ENCODE data around the gene TXLNA. TPM values are rescaled to one million over a fixed set of nuclear protein-coding genes. Genes with fewer than 3 reads are reported as not detected.
"Not testable (repeated sequence)": the region's sequence is repeated elsewhere in the genome, so short reads cannot be mapped to it uniquely, and the experiment has no call there.

The TXLNA gene
- total RNA-seq, 4 donors from 2014 or later = 50.0 to 72.0 (median 56.3) TPM

DNA sequence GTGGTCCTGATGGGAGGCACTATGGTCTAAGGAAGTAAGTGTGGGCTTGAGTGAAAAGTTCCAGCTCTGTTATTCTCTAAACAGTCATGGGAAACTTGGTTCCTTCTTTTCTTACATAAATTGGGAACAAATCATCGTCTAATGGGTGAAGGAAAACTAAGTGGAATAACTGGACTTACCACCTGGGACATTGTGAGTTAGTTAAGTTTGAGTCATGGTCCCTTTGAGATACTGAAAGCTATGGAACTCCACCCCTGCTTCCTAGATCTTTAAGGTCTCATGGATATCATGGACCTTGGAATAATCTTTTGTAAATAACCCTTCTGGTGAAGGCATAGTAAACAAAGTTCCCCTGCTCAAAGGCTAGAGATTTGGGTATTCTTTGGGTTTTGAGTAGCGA, 16.1 kb upstream of the TXLNA start:
- Histone ChIP-seq H3K36me3 (peaks cover 85% of the 10 kb centered on the region), H3K9me3 (no peaks in the 10 kb centered on the region), H3K27ac (no peak overlapping the region), H3K4me1 (no peaks in the 10 kb centered on the region), H3K4me3 (no peak overlapping the region), H3K27me3 (no peaks in the 10 kb centered on the region)
- DNase-seq (ENCODE audit: low spot score in 2 of 2) = no peak
- TF ChIP-seq POLR2AphosphoS5 (IDR thresholded peaks at IDR 0.05) (no peak), POLR2A (IDR thresholded peaks at IDR 0.05) (no peak), EP300 (IDR thresholded peaks at IDR 0.05) (no peak)
- TF ChIP-seq, protein P1, sequence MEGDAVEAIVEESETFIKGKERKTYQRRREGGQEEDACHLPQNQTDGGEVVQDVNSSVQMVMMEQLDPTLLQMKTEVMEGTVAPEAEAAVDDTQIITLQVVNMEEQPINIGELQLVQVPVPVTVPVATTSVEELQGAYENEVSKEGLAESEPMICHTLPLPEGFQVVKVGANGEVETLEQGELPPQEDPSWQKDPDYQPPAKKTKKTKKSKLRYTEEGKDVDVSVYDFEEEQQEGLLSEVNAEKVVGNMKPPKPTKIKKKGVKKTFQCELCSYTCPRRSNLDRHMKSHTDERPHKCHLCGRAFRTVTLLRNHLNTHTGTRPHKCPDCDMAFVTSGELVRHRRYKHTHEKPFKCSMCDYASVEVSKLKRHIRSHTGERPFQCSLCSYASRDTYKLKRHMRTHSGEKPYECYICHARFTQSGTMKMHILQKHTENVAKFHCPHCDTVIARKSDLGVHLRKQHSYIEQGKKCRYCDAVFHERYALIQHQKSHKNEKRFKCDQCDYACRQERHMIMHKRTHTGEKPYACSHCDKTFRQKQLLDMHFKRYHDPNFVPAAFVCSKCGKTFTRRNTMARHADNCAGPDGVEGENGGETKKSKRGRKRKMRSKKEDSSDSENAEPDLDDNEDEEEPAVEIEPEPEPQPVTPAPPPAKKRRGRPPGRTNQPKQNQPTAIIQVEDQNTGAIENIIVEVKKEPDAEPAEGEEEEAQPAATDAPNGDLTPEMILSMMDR (IDR thresholded peaks at IDR 0.05) = no peak
- 84% methylated on average over 2 of the region's 2 CpGs for WGBS

- not testable (repeated sequence) for H3K4me3 ChIP-seq; H3K27me3 ChIP-seq; H3K9me3 ChIP-seq; H3K27ac ChIP-seq; H3K4me1 ChIP-seq; DNase-seq (ENCODE audit: low spot score in 2 of 2)
- 94% methylated on average over 10 of the region's 10 CpGs for WGBS
- peaks cover 91% of the 10 kb centered on the region for H3K36me3 ChIP-seq
Measured at GRCh38 chr1:32165633-32166032, 13.8 kb upstream of the TXLNA start.

DNA sequence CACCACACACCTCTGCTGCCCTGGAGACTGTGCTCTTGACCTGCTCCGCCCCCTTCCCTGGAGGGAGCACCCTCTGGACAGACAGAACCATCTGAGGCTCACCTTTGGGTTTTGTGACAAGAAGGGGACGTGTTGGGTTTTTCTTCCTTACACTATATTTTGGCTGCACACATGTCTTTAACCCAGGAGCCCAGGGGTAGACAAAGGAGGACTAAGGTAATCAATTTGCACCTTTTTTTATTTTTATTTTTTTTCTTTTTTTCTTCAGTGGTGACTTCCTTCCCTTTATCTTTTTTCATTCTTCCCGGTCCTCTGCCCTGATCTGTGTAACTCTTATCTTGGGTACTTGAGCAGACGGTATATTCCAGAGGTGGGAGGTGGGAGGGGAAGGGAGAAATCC, 8.5 kb upstream of the TXLNA start:
- peaks cover 77% of the 10 kb centered on the region for H3K36me3 ChIP-seq
- TF ChIP-seq POLR2A (IDR thresholded peaks at IDR 0.05) = no peak
- WGBS = 91% methylated on average over 4 of the region's 4 CpGs
- H3K27ac ChIP-seq = no peak overlapping the region
- H3K4me3 ChIP-seq = no peak overlapping the region
- no peaks in the 10 kb centered on the region for H3K9me3 ChIP-seq
- no peaks in the 10 kb centered on the region for H3K27me3 ChIP-seq
- DNase-seq (ENCODE audit: low spot score in 2 of 2) = no peak
- H3K4me1 ChIP-seq = no peaks in the 10 kb centered on the region

DNA sequence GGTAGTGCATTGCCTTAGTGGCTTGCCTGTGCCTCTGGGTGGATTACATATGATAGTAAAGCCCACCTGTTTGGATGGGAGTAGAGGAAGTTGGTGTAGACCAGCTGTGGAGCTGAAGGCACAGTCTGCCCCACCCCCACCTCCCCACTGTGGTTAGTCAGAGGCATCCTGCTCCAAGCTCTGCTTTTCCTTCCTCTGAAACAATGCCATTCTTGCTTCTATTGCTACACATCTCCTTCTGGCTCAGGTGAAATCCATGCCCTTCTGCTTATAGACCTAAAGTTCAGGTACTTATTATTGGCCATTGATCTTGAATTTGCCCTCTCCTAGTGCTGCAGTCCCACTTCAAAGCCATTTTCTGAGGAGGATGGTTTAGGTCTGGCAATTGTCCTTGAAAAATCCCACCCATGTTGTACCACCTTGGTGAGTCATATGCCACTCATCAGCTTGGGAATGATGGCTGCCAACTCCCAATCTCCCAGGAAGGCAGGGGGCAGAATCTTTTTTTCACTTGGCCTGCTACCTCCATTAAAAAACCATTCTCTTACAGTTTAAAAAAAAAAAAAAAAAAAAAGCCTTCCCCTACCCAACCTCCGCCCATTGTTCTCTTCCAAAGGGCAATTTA, 6.7 kb upstream of the TXLNA start:
- WGBS = 93% methylated on average over 1 of the region's 1 CpG
- TF ChIP-seq POLR2AphosphoS5 (IDR thresholded peaks at IDR 0.05) (no peak), EP300 (IDR thresholded peaks at IDR 0.05) (no peak), POLR2A (IDR thresholded peaks at IDR 0.05) (no peak)
- TF ChIP-seq, protein P1 (IDR thresholded peaks at IDR 0.05) = no peak

GRCh38 chr1:32178380-32179192, 889 bp upstream of the TXLNA start:
- TF ChIP-seq POLR2AphosphoS5 (IDR thresholded peaks at IDR 0.05) (no peak), EP300 (IDR thresholded peaks at IDR 0.05) (no peak), POLR2A (IDR thresholded peaks at IDR 0.05) (no peak)
- TF ChIP-seq, protein P1 (IDR thresholded peaks at IDR 0.05) = no peak
- peaks cover 7% of the 10 kb centered on the region for H3K36me3 ChIP-seq
- no peaks in the 10 kb centered on the region for H3K27me3 ChIP-seq
- peak overlapping the region; percentile 77 for H3K4me3 ChIP-seq
- no peaks in the 10 kb centered on the region for H3K9me3 ChIP-seq
- H3K27ac ChIP-seq = peak overlapping the region; percentile 91
- no peak for DNase-seq (ENCODE audit: low spot score in 2 of 2)
- peaks cover 41% of the 10 kb centered on the region for H3K4me1 ChIP-seq
- WGBS = 79% methylated on average over 7 of the region's 7 CpGs

More for the DNA sequence above, 6.7 kb upstream of the TXLNA start:
- no peaks in the 10 kb centered on the region for H3K4me1 ChIP-seq
- no peak overlapping the region for H3K4me3 ChIP-seq
- no peak overlapping the region for H3K27ac ChIP-seq
- no peaks in the 10 kb centered on the region for H3K9me3 ChIP-seq
- H3K27me3 ChIP-seq = no peaks in the 10 kb centered on the region
- peaks cover 62% of the 10 kb centered on the region for H3K36me3 ChIP-seq
- DNase-seq (ENCODE audit: low spot score in 2 of 2) = no peak

DNA sequence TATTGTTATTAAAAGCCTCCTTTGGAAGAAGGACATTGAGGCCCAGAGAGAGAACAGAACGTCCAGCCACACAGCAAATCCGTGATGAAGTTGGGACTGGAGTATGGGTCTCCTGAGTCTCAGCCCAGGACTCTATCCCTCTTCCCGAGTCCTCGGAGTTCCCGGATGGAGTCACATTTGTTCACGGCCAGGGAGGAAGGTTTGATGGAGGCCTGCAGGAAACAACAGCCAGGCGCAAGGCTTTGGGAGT, 357 bp upstream of the TXLNA start:
- Histone ChIP-seq H3K4me3 (peak overlapping the region; percentile 77), H3K27ac (peak overlapping the region; percentile 91), H3K36me3 (peaks cover 7% of the 10 kb centered on the region), H3K27me3 (no peaks in the 10 kb centered on the region), H3K4me1 (peaks cover 46% of the 10 kb centered on the region), H3K9me3 (no peaks in the 10 kb centered on the region)
- WGBS = 6% methylated on average over 7 of the region's 7 CpGs
- TF ChIP-seq POLR2A (IDR thresholded peaks at IDR 0.05) (no peak), POLR2AphosphoS5 (IDR thresholded peaks at IDR 0.05) (no peak), EP300 (IDR thresholded peaks at IDR 0.05) (no peak)
- TF ChIP-seq, protein P1 (IDR thresholded peaks at IDR 0.05) = no peak
- DNase-seq (ENCODE audit: low spot score in 2 of 2) = no peak
